ENCODE measurements around the gene HSDL1.

HSDL1 gene

GRCh38 chr16:84107921-84108320 lies 37.1 kb downstream of the HSDL1 start:
- DNase-seq (ENCODE audit: low read depth): no peak

GRCh38 chr16:84105948-84106740 lies 38.8 kb downstream of the HSDL1 start:
- no peak for DNase-seq (ENCODE audit: low read depth)

GRCh38 chr16:84105301-84105815 lies 39.6 kb downstream of the HSDL1 start:
- no peak for DNase-seq (ENCODE audit: low read depth)

GRCh38 chr16:84104231-84104630 lies 40.7 kb downstream of the HSDL1 start:
- DNase-seq (ENCODE audit: low read depth): no peak

GRCh38 chr16:84103678-84104077 lies 41.3 kb downstream of the HSDL1 start:
- no peak for DNase-seq (ENCODE audit: low read depth)

- no peak for DNase-seq (ENCODE audit: low read depth)
Measured at GRCh38 chr16:84098939-84099338, 46.0 kb downstream of the HSDL1 start.

GRCh38 chr16:84096447-84097005 lies 48.5 kb downstream of the HSDL1 start:
- DNase-seq (ENCODE audit: low read depth): no peak

- DNase-seq (ENCODE audit: low read depth): no peak
Measured at GRCh38 chr16:84095466-84095865, 49.5 kb downstream of the HSDL1 start.

- no peak for DNase-seq (ENCODE audit: low read depth)
Measured at GRCh38 chr16:84093879-84094270, 51.1 kb downstream of the HSDL1 start.

GRCh38 chr16:84093120-84093878 lies 51.7 kb downstream of the HSDL1 start:
- no peak for DNase-seq (ENCODE audit: low read depth)

- DNase-seq (ENCODE audit: low read depth): no peak
Measured at GRCh38 chr16:84091460-84091859, 53.5 kb downstream of the HSDL1 start.

- DNase-seq (ENCODE audit: low read depth): no peak
Measured at GRCh38 chr16:84090211-84090610, 54.8 kb downstream of the HSDL1 start.

GRCh38 chr16:84088695-84089395 lies 56.1 kb downstream of the HSDL1 start:
- peak; percentile 26 for DNase-seq (ENCODE audit: low read depth)

- no peak for DNase-seq (ENCODE audit: low read depth)
Measured at GRCh38 chr16:84087466-84088151, 57.4 kb downstream of the HSDL1 start.

- no peak for DNase-seq (ENCODE audit: low read depth)
Measured at GRCh38 chr16:84087001-84087400, 58.0 kb downstream of the HSDL1 start.

- DNase-seq (ENCODE audit: low read depth): no peak
Measured at GRCh38 chr16:84086341-84086740, 58.6 kb downstream of the HSDL1 start.

- DNase-seq (ENCODE audit: low read depth): no peak
Measured at GRCh38 chr16:84085773-84086172, 59.2 kb downstream of the HSDL1 start.

- DNase-seq (ENCODE audit: low read depth): no peak
Measured at GRCh38 chr16:84085271-84085667, 59.7 kb downstream of the HSDL1 start.

GRCh38 chr16:84084570-84085270 lies 60.3 kb downstream of the HSDL1 start:
- peak; percentile 56 for DNase-seq (ENCODE audit: low read depth)

- DNase-seq (ENCODE audit: low read depth): no peak
Measured at GRCh38 chr16:84082835-84083569, 62.0 kb downstream of the HSDL1 start.

All from activated T-cell treated with anti-CD3 and anti-CD28 coated beads for 1 hour (primary cell).